LNCaP clone FGC (cell line): ENCODE measurements around the gene SLC30A4.
A peak's percentile ranks its signal among the peaks of the same experiment; 100 is the strongest.

Experiments
- DNase-seq: peaks from one replicate; pipeline ENCODE4 v3.0.0-alpha.2; 2011; ENCODE audit warnings: low read depth
- H3K4me3 ChIP-seq: 2 replicates; pipeline ENCODE4 v1.5.1; 2011; ENCODE audit warnings: mild to moderate bottlenecking, low read depth, low read length, control low read depth
- TF ChIP-seq, protein P1 (sequence below): IDR thresholded peaks from 2 replicates; pipeline ENCODE4 v1.5.1; 2012; ENCODE audit warnings: mild to moderate bottlenecking; ENCODE audit not compliant: control insufficient read depth, insufficient read depth; ENCODE audit errors: extremely low read depth

Gene SLC30A4

DNA sequence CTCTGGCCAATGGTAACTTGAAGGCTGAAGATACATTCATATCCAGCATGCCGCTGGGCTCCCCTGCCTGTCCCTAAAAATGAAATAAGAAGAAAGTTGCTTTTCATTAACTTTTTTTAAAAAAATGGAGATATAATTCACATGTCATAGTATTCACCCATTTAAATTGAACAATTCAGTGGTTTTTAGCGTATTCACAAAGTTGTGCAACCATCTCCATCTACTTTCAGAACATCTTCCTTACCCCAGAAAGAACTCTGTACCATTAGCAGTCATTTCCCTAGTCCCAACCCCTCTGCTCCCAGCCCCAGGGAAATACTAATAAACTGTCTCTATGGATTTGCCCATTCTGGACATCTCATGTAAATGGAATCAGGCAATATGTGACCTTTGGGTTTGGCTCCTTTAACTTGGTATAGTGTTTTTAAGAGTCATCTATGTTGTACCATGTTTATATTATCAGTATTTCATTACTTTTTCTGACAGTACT is 88.4 kb downstream of the SLC30A4 start:
- H3K4me3 ChIP-seq = no peak overlapping the region
- TF ChIP-seq, protein P1, sequence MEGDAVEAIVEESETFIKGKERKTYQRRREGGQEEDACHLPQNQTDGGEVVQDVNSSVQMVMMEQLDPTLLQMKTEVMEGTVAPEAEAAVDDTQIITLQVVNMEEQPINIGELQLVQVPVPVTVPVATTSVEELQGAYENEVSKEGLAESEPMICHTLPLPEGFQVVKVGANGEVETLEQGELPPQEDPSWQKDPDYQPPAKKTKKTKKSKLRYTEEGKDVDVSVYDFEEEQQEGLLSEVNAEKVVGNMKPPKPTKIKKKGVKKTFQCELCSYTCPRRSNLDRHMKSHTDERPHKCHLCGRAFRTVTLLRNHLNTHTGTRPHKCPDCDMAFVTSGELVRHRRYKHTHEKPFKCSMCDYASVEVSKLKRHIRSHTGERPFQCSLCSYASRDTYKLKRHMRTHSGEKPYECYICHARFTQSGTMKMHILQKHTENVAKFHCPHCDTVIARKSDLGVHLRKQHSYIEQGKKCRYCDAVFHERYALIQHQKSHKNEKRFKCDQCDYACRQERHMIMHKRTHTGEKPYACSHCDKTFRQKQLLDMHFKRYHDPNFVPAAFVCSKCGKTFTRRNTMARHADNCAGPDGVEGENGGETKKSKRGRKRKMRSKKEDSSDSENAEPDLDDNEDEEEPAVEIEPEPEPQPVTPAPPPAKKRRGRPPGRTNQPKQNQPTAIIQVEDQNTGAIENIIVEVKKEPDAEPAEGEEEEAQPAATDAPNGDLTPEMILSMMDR = no peak
- no peak for DNase-seq

DNA sequence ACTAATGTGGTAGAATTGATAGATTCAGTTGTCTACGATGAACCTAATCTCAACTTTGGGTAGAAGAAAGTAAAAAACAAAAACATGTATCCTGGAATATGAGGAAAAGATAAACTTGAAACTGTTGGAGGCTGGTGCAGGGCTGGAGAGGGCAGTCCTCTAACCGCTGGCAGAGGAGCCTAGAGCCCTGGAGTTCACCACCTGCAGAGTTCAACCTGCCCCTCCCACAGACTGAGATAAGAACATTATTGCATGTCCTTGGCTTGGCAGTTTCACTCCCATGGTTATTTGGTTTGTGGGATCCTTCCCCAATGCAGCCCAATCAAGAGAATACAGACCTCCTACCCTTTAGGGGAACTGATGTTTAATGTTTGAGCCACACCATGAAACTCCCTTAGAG is 91.0 kb downstream of the SLC30A4 start:
- TF ChIP-seq, protein P1 = no peak
- no peak overlapping the region for H3K4me3 ChIP-seq
- no peak for DNase-seq

DNA sequence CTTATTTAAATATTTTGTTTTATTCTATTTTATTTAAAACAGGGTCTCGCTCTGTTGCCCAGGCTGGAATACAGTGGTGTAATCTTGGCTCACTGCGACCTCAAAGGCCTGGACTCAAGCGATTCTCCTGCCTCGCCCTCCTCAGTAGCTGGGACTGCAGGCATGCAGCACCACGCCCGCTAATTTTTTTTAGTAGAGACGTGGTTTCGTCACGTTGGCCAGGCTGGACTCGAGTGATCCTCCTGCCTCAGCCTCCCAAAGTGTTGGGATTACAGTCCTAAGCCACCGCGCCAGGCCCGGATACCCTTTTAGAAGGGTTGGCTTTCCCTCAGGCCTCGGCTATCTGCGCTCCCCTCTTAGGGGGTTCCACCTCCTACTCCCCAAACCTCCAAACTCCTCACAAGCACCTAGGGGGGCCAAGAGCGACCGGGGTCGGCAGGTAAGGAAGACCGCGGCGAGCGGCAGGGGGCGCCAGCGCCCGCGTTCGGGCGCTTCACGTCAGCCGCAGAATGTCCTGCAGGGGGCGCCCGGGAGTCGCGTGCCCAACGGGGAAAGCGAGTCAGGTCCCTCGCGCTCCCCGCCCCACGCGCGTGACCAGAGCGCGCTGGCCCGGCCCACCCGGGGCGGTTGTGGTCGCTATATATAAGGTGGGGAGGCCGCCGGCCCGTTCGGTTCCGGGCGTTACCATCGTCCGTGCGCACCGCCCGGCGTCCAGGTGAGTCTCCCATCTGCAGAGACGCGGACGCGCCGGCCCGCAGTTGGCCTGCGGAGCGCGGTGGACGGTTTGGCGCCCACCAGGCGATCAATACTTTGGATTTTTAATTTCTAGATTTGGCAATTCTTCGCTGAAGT is 92.4 kb downstream of the SLC30A4 start:
- TF ChIP-seq, protein P1 = peak; percentile 66
- no peak for DNase-seq
- no peak overlapping the region for H3K4me3 ChIP-seq
